ENCODE results near the gene COMMD3.

DNA sequence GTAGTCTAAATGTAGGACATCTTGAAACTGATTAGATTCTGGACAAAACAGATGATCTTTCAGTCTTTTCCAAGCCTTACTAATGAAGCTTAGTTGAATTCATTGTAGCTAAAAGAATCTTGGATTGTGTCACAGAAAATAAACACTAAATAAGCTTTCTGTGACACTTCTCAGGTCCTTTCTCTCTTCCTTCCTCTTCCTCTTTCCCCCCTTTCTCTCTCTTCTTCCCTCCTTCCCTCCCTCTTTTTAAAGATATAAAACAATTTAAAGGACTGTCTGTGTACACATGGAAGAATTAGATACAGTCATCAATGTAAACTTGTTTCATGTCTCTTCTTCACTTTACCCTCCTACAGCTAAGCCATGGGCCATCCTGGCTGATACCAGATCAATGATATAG is 5.3 kb upstream of the COMMD3 start:
- TF ChIP-seq, protein P1, sequence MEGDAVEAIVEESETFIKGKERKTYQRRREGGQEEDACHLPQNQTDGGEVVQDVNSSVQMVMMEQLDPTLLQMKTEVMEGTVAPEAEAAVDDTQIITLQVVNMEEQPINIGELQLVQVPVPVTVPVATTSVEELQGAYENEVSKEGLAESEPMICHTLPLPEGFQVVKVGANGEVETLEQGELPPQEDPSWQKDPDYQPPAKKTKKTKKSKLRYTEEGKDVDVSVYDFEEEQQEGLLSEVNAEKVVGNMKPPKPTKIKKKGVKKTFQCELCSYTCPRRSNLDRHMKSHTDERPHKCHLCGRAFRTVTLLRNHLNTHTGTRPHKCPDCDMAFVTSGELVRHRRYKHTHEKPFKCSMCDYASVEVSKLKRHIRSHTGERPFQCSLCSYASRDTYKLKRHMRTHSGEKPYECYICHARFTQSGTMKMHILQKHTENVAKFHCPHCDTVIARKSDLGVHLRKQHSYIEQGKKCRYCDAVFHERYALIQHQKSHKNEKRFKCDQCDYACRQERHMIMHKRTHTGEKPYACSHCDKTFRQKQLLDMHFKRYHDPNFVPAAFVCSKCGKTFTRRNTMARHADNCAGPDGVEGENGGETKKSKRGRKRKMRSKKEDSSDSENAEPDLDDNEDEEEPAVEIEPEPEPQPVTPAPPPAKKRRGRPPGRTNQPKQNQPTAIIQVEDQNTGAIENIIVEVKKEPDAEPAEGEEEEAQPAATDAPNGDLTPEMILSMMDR (IDR thresholded peaks at IDR 0.05): no peak
- no peak for TF ChIP-seq POLR2A (IDR thresholded peaks at IDR 0.05)

All from uterus (tissue), 2 donors.